Measurements from ENCODE around the gene ACTL10. TPM values are rescaled to one million over a fixed set of nuclear protein-coding genes. Genes with fewer than 3 reads are reported as not detected.

The ACTL10 gene
- total and polyA plus RNA-seq, 2 of the 13 experiments (the other 11 are each of a cell fraction or from before 2014, with no cell fraction given), result not detected

GRCh38 chr20:33664762-33665144 lies 2.0 kb upstream of the ACTL10 start (continued):
- TF ChIP-seq ZBTB25 (CRISPR knock-in tag; IDR thresholded peaks at IDR 0.05), result no peak
- no peak for TF ChIP-seq RBM22 (optimal IDR thresholded peaks at IDR 0.05; ENCODE audit: low read length)
- no peak for TF ChIP-seq ZBTB46 (CRISPR knock-in tag; IDR thresholded peaks at IDR 0.05; ENCODE audit: borderline replicate concordance)
- TF ChIP-seq GLMP (CRISPR knock-in tag; IDR thresholded peaks at IDR 0.05; ENCODE audit: borderline replicate concordance), result no peak
- TF ChIP-seq ZNF350 (CRISPR knock-in tag; IDR thresholded peaks at IDR 0.05; ENCODE audit: borderline replicate concordance, low read depth), result 0 out of 2 replicates have a peak, but pooled peaks have one; percentile 0
- no peak for TF ChIP-seq SMARCE1 (IDR thresholded peaks at IDR 0.05; ENCODE audit: borderline replicate concordance)
- no peak for TF ChIP-seq ZNF770 (CRISPR knock-in tag; IDR thresholded peaks at IDR 0.05)
- TF ChIP-seq BRF2 (CRISPR knock-in tag; IDR thresholded peaks at IDR 0.05), result peak; percentile 36; the same call in 1 of the 2 replicates
- TF ChIP-seq BORCS8-MEF2B (CRISPR knock-in tag; IDR thresholded peaks at IDR 0.05), result 0 out of 2 replicates have a peak, but pooled peaks have one; percentile 22
- no peak for TF ChIP-seq NCOA5 (CRISPR knock-in tag; IDR thresholded peaks at IDR 0.05)
- TF ChIP-seq ZIK1 (CRISPR knock-in tag; IDR thresholded peaks at IDR 0.05; ENCODE audit: borderline replicate concordance, low read depth), result no peak
- no peak for TF ChIP-seq ZNF251 (CRISPR knock-in tag; IDR thresholded peaks at IDR 0.05)
- peak; percentile 76 to 92 for TF ChIP-seq MAFK (conservative IDR thresholded peaks at IDR 0.05 in 1 of 2, IDR thresholded peaks at IDR 0.05 in 1 of 2; ENCODE audit: low read length in 2 of 2)
- TF ChIP-seq ISL2 (CRISPR knock-in tag; IDR thresholded peaks at IDR 0.05), result no peak
- no peak for TF ChIP-seq ATF1 (CRISPR knock-in tag; IDR thresholded peaks at IDR 0.05)
- TF ChIP-seq POGK (CRISPR knock-in tag; conservative IDR thresholded peaks at IDR 0.05), result no peak
- 0 out of 2 replicates have a peak, but pooled peaks have one; percentile 66 for TF ChIP-seq ZC3H4 (CRISPR knock-in tag; IDR thresholded peaks at IDR 0.05; ENCODE audit: borderline replicate concordance)
- no peak for TF ChIP-seq ZSCAN5A (CRISPR knock-in tag; IDR thresholded peaks at IDR 0.05; ENCODE audit: borderline replicate concordance)
- TF ChIP-seq ZNF747 (CRISPR knock-in tag; IDR thresholded peaks at IDR 0.05; ENCODE audit: borderline replicate concordance), result no peak
- TF ChIP-seq ZNF792 (CRISPR knock-in tag; IDR thresholded peaks at IDR 0.05), result no peak
